Measurements from ENCODE around the gene TCP1.
"Not testable (repeated sequence)": the region's sequence is repeated elsewhere in the genome, so short reads cannot be mapped to it uniquely, and the experiment has no call there.

The TCP1 gene

GRCh38 chr6:159800141-159800865 is 10.9 kb upstream of the TCP1 start, which contains the start of gene PNLDC1:
Gene PNLDC1 (plus strand): TSS chr6:159800276. CDS start chr6:159800308, 32 bp downstream.
- ATAC-seq = peak; percentile 60

GRCh38 chr6:159797554-159797953 is 8.2 kb upstream of the TCP1 start:
- Mint-ChIP-seq H3K4me3 (no peak overlapping the region), H3K27ac (no peak overlapping the region), H3K27me3 (no peaks in the 10 kb centered on the region), H3K4me1 (peaks cover 33% of the 10 kb centered on the region), H3K9me3 (no peaks in the 10 kb centered on the region)
- no peak for ATAC-seq
- no peak for DNase-seq

More at GRCh38 chr6:159800141-159800865, 10.9 kb upstream of the TCP1 start, which contains the start of gene PNLDC1:
- no peak for DNase-seq
- Mint-ChIP-seq H3K4me1 (peaks cover 11% of the 10 kb centered on the region), H3K9me3 (no peaks in the 10 kb centered on the region), H3K27ac (peak within 1 kb of the TSS in 1 of 2 donors; percentile 3), H3K4me3 (no peak within 1 kb of the TSS), H3K27me3 (no peaks in the 10 kb centered on the region)

GRCh38 chr6:159794976-159795375 is 5.6 kb upstream of the TCP1 start:
- H3K4me3 Mint-ChIP-seq, DNase-seq, H3K27ac Mint-ChIP-seq, ATAC-seq, H3K27me3 Mint-ChIP-seq, H3K9me3 Mint-ChIP-seq: not testable (repeated sequence)
- H3K4me1 Mint-ChIP-seq = peaks cover 50% of the 10 kb centered on the region

- no peaks in the 10 kb centered on the region for H3K9me3 Mint-ChIP-seq
- peaks cover 67% of the 10 kb centered on the region for H3K4me1 Mint-ChIP-seq
- peak overlapping the region; percentile 93 to 96 for H3K4me3 Mint-ChIP-seq
- H3K27ac Mint-ChIP-seq = peak overlapping the region; percentile 97
- no peak for ATAC-seq
- DNase-seq = peak; percentile 15 to 27
- H3K27me3 Mint-ChIP-seq = no peaks in the 10 kb centered on the region
Measured at GRCh38 chr6:159790956-159791598, 1.7 kb upstream of the TCP1 start.

GRCh38 chr6:159790149-159790955 is 950 bp upstream of the TCP1 start, which contains the start of gene MRPL18:
Gene MRPL18 (plus strand): TSS chr6:159790467. CDS start chr6:159790588, 121 bp downstream.
- H3K4me3 Mint-ChIP-seq = peak within 1 kb of the TSS; percentile 93 to 96
- DNase-seq (peak; percentile 80 to 91), ATAC-seq (peak; percentile 92)
- no peaks in the 10 kb centered on the region for H3K27me3 Mint-ChIP-seq
- peak within 1 kb of the TSS; percentile 97 for H3K27ac Mint-ChIP-seq
- peaks cover 67% of the 10 kb centered on the region for H3K4me1 Mint-ChIP-seq
- no peaks in the 10 kb centered on the region for H3K9me3 Mint-ChIP-seq

GRCh38 chr6:159788753-159789376 is 537 bp downstream of the TCP1 start:
- Mint-ChIP-seq H3K27me3 (no peaks in the 10 kb centered on the region), H3K4me1 (peaks cover 71% of the 10 kb centered on the region), H3K9me3 (no peaks in the 10 kb centered on the region), H3K4me3 (peak overlapping the region; percentile 93 to 96), H3K27ac (peak overlapping the region; percentile 97)
- DNase-seq (peak in 1 of 2 donors; percentile 23), ATAC-seq (no peak)

- DNase-seq (no peak), ATAC-seq (no peak)
- Mint-ChIP-seq H3K9me3 (no peaks in the 10 kb centered on the region), H3K27ac (peak overlapping the region; percentile 97), H3K4me1 (peaks cover 70% of the 10 kb centered on the region), H3K27me3 (no peaks in the 10 kb centered on the region), H3K4me3 (peak overlapping the region; percentile 93 to 96)
Measured at GRCh38 chr6:159788276-159788675, 1.1 kb downstream of the TCP1 start.

- ATAC-seq (no peak), DNase-seq (no peak)
- Mint-ChIP-seq H3K9me3 (no peaks in the 10 kb centered on the region), H3K4me3 (no peak overlapping the region), H3K27ac (no peak overlapping the region), H3K4me1 (peaks cover 20% of the 10 kb centered on the region), H3K27me3 (no peaks in the 10 kb centered on the region)
Measured at GRCh38 chr6:159778542-159779103, 10.8 kb downstream of the TCP1 start.

- Mint-ChIP-seq H3K4me3 (no peak overlapping the region), H3K27me3 (no peaks in the 10 kb centered on the region), H3K27ac (no peak overlapping the region), H3K9me3 (no peaks in the 10 kb centered on the region), H3K4me1 (peaks cover 17% of the 10 kb centered on the region)
- ATAC-seq = no peak
- DNase-seq = no peak
Measured at GRCh38 chr6:159778131-159778530, 11.3 kb downstream of the TCP1 start.

- Mint-ChIP-seq H3K4me1 (peaks cover 9% of the 10 kb centered on the region), H3K4me3 (no peak overlapping the region), H3K9me3 (no peaks in the 10 kb centered on the region), H3K27me3 (no peaks in the 10 kb centered on the region), H3K27ac (peak overlapping the region in 1 of 2 donors; percentile 36)
- DNase-seq (no peak), ATAC-seq (no peak)
Measured at GRCh38 chr6:159777240-159777904, 12.0 kb downstream of the TCP1 start.

- no peaks in the 10 kb centered on the region for H3K27me3 Mint-ChIP-seq
- no peaks in the 10 kb centered on the region for H3K4me1 Mint-ChIP-seq
- no peak overlapping the region for H3K27ac Mint-ChIP-seq
- DNase-seq (no peak), ATAC-seq (no peak)
- no peak overlapping the region for H3K4me3 Mint-ChIP-seq
- no peaks in the 10 kb centered on the region for H3K9me3 Mint-ChIP-seq
Measured at GRCh38 chr6:159772196-159772595, 17.2 kb downstream of the TCP1 start.

GRCh38 chr6:159769470-159769869 is 19.9 kb downstream of the TCP1 start:
- no peaks in the 10 kb centered on the region for H3K27me3 Mint-ChIP-seq
- H3K9me3 Mint-ChIP-seq = no peaks in the 10 kb centered on the region
- ATAC-seq (no peak), DNase-seq (no peak)
- H3K4me3 Mint-ChIP-seq = no peak overlapping the region
- H3K27ac Mint-ChIP-seq = peak overlapping the region in 1 of 2 donors; percentile 5
- H3K4me1 Mint-ChIP-seq = peaks cover 9% of the 10 kb centered on the region

- Mint-ChIP-seq H3K4me1 (peaks cover 18% of the 10 kb centered on the region), H3K27me3 (no peaks in the 10 kb centered on the region), H3K9me3 (no peaks in the 10 kb centered on the region), H3K27ac (peak overlapping the region in 1 of 2 donors; percentile 76), H3K4me3 (no peak overlapping the region)
- ATAC-seq (no peak), DNase-seq (no peak)
Measured at GRCh38 chr6:159766906-159767305, 22.5 kb downstream of the TCP1 start.

GRCh38 chr6:159762681-159763293 is 26.6 kb downstream of the TCP1 start:
- Mint-ChIP-seq H3K27me3 (no peaks in the 10 kb centered on the region), H3K27ac (peak overlapping the region; percentile 96), H3K4me3 (peak overlapping the region; percentile 89 to 97), H3K9me3 (no peaks in the 10 kb centered on the region), H3K4me1 (peaks cover 46% of the 10 kb centered on the region)
- ATAC-seq = peak; percentile 10
- DNase-seq = no peak
